NCI-H2196 (cell line): Measurements from ENCODE around the gene DIP2C.
"Not testable (repeated sequence)": the region's sequence is repeated elsewhere in the genome, so short reads cannot be mapped to it uniquely, and the experiment has no call there.

Experiments
- DNase-seq: peaks from one replicate; lab custom pipeline; 2025; ENCODE audit not compliant: unreplicated experiment; lab: John Stamatoyannopoulos, UW

The DIP2C gene

DNA sequence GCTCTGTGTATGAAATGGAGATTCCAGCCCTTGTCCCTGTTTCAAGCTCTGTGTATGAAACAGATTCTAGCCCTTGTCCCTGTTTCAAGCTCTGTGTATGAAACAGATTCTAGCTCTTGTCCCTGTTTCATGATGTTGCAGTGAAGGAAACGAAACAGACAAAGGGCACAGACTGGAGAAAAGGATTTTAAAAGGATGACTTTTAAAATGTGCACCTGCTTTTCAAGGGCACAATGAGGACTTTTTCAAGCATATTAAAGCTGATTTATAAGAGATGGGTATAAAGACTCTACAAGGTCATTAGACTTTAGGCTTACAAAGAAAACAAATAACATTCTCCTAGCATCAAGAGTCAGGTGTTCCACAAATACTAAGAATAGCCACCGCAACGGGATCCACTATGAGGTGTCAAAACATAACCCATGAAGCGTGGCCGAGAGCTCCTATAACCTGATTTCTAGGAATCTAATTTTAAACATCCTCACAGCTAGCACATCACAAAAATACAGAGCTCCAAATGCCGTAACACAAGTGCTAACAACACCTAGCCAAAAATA is 29.0 kb downstream of the DIP2C start:
- DNase-seq: no peak

DNA sequence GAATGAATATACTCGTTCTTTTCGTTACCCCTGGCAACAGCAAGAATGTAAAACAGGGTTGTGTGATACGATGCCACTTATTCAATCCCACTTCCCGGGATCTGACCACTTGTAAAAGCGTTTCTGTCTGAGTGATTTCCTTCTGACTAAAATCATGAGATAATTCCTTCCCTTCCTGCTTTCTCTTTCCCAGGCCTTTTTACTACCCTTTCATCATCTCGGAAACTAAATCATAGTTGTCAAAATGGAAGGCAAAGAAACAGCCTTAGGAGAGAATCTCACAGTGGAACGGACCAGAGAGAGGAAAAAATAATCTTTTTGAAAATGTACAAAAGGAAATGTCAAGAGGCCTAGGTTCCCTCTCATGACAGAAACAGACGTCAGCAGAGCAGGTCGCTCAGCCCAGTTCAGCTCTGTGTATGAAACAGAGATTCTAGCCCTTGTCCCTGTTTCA is 29.8 kb downstream of the DIP2C start:
- no peak for DNase-seq

DNA sequence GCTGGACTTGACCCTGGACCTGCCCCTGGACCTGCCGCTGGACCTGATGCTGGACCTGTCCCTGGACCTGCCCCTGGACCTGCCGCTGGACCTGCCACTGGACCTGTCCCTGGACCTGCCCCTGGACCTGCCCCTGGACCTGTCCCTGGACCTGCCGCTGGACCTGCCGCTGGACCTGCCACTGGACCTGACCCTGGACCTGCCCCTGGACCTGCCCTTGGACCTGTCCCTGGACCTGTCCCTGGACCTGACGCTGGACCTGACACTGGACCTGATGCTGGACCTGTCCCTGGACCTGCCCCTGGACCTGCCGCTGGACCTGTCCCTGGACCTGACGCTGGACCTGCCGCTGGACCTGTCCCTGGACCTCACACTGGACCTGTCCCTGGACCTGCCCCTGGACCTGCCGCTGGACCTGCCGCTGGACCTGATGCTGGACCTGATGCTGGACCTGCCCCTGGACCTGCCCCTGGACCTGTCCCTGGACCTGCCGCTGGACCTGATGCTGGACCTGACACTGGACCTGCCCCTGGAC is 31.6 kb downstream of the DIP2C start:
- not testable (repeated sequence) for DNase-seq

DNA sequence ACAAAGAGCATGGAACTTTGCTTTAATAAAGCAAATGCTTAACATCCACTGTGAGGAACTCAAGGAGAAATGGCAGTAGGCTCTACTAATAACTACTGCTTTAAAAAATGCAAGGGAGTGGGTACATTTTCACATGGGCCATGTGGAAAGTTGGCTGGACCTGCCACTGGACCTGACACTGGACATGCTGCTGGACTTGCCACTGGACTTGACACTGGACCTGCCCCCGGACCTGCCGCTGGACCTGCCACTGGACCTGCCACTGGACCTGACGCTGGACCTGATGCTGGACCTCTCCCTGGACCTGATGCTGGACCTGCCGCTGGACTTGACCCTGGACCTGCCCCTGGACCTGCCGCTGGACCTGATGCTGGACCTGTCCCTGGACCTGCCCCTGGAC is 32.6 kb downstream of the DIP2C start:
- DNase-seq: no peak

DNA sequence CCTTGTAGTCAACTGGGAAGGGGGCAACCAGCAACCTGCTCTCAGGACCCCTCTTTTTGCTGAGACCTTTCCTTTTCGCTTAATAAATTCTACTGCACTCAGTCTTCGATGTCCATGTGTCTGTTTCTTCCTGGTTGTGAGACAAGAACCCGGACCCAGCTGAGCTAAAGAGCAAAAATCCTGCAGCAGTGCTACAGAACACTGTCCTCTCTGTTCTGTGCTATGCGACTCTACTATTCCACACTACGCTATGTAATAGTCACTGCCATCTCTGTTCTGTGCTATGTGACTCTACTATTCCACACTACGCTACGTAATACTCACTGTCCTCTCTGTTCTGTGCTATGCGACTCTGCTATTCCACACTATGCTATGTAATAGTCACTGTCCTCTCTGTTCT is 34.3 kb downstream of the DIP2C start:
- no peak for DNase-seq

- DNase-seq: no peak
Observed at GRCh38 chr10:654647-654996, 34.8 kb downstream of the DIP2C start.

DNA sequence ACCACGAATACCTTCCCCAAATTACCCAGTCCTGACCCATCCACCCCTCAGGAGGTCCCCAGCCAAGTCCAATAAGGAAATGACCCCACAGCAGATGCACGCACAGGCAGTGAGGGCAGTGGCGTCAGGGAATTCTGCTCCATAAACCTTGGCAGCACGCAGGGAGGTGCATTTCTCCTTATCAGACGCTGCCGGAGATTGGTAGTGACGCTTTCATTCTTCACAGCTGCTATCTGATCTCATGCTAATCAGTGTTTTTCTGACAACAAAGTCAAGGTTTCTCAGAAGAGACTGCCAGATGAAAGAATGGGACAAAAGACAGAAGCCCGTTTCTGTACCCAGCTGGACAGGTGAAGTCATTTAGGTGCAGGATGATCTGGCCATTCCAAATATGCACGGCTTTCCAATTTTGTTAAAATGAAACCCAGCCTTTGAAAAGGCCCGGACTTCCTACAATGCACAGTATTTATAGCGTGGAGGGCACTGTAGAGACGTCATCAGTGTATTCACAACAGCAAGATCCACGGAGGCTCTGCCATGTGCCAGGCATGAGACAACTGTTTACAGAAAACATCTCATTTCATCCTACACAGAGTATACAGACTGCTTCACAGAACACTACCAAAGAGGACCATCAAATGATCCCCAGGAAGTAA is 35.3 kb downstream of the DIP2C start:
- no peak for DNase-seq

DNA sequence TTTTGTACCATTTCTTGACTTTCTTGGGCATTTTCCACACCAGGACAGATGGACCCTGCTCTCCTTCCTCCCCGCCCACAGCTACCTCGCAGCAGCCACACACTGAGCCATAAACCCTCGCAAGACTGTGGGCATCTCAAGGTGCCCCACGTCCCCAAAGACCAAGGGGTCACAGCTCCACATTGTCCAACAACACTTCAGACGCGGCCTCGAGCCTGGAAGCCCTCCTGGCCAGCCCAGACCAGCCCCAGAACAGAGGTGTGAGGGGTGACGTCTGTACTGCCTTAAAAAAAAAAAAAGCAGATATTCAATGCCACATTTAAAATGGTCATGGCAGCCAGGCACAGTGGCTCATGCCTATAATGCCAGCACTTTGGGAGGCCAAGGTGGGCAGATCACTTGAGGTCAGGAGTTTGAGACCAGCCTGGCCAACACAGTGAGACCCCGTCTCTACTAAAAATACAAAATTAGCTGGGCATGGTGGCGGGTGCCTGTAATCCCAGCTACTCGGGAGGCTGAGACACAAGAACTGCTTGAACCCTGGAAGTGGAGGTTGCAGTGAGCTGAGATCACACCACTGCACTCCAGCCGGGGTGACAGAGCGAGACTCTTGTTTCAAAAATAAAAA is 36.5 kb downstream of the DIP2C start:
- DNase-seq: not testable (repeated sequence)

DNA sequence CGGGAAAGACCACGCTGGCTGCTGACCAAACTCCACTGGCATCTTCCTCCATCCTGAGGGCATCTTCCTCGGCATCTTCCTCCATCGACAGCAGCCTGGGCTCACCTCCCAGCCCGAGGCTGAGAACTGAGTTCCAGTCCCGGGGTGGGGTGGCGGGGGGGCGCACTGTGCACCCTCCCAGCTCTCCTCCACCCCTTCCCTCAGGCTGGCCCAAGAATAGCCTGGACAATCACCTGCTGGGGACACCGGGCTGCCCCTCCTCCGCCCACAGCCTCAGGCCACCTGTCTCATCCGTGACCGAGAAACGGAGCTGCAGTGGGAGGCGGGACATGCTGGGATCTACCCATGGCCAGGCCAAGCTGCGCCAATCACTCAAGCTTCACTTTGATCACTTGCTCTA is 37.2 kb downstream of the DIP2C start:
- no peak for DNase-seq

DNA sequence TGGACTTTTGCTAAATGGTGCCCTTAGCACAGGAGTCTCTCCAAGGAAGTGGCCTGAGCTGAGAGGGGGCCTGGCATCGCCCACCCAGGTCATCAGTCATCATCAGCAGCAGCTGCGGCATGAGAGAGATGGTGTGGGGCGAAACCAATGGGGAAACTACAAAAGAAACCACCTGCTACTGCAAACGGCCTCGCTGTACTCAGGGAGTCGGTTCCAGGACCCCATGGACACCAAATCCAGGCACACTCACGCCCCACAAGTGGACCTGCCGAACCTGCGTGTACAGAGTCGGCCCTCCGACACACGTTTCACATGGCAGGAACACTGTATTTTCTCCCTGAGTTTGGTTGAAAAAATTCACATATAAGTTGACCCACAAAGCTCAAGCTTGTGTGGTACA is 37.8 kb downstream of the DIP2C start:
- no peak for DNase-seq

DNA sequence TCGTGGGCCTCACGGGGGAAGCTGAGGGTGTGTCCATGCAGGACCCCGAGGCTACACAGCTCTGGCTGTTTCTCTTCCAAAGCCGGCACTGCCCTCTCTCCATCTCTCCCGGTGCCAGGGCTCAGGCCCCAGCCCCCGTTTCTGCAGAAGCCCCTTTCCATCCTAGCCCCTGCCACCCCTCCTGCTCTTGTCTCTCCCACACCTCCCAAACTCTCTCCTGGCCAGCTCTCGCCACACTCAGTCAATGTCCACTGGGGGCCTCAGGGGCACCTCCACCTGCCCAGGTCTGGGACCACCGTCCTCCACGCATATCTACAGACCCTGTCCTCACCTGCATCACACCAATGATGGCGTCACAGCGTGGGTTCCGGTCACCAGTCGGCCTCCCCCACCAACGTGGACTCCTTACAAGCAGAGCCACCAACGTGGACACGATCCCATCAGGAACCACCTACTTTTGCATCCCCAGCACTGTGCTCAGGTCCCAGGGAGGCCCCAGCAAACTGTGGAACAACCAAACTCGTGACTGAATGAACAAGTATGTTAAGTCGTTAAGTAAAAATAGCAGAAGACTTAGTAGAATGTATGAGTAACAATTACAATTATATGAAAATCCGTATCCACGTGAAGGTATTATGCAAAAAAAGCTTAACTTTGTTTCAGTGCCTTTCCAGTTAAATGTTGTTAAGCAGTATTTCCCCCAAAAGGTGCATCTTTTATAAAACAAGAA is 38.4 kb downstream of the DIP2C start:
- no peak for DNase-seq

DNA sequence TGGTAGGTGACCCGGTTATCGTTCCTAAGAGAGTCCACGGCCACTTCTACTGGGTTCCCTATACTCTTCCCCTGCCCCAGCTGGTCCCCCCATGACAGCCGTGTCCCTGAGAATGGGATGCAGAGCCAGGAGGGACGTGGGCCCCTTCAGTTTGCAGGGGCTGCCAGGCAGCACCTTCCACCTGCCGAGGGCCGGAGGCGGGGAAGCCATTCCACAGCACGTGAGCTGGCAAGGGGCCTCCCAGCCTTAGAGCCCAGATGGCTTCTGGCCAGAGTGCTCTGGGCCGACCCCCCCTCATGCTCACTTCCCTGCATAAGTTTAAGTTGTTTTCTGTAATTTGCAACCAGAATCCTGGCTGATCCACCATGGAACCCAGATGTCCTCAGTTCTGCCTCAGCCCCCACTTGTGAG is 39.0 kb downstream of the DIP2C start:
- DNase-seq: no peak

GRCh38 chr10:649798-650440 is 39.5 kb downstream of the DIP2C start:
- DNase-seq: no peak

DNA sequence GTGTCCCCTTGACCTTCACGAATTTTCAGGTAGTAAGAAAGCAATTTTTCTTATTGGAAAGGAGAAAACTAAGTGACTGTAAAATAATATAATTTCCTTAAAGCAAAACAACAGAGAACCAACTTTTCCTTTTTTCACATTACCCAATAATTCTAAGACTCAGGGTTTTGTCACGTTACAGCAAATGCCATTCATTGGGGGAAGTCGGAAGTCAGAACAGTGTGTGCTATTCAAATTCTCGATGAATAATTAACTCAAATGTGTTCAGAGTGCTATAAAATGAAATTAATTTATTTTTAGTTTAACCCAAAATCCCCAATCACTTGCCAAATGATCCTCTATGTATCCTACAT is 40.0 kb downstream of the DIP2C start:
- DNase-seq: no peak

DNA sequence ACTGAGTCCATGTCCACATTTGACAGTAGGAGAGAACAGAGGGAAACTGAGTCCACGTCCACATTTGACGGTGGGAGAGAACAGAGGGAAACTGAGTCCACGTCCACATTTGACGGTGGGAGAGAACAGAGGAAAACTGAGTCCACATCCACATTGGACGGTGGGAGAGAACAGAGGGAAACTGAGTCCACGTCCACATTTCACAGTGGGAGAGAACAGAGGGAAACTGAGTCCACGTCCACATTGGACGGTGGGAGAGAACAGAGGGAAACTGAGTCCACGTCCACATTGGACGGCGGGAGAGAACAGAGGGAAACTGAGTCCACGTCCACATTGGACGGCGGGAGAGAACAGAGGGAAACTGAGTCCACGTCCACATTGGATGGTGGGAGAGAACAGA is 42.4 kb downstream of the DIP2C start:
- DNase-seq: not testable (repeated sequence)

DNA sequence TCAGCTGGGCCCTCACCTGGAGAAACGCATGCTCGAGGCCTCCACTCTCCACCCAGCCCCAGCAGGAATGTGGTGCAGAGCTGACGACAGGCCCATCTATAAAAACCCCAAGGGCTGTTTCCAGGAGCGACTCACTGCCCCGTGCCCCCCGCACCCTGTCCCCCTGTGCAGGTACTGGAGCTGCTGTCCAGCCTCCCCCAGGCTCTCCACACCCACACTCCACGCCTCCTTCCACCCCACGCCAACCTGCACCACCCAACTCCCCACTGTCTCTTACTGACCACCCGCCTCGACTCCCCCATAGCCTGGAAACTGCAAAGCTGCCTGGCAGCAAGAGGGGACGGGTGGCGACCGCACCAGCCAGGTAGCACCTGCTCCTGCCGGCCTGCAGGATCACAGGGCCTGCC is 43.3 kb downstream of the DIP2C start:
- no peak for DNase-seq

DNA sequence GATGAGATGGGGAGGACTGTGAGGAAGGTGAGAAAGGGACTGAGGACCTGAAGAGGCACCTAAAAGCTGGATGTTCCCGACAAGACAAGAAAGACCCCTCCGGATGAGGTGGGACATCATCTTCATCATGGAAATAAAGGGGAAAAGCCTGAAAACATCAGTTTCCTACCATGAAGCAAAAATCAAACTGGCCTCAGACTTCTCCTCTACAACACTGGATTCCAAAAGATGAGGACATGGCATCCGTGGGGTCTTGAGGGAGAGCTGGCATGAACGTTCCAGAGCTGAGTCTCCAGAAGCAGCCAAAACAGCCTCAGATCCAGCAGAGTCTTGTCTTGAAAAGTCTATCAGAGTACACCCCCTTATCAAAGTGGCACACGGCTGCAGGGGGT is 44.5 kb downstream of the DIP2C start:
- no peak for DNase-seq

- no peak for DNase-seq
Observed at GRCh38 chr10:644076-644942, 45.2 kb downstream of the DIP2C start.

- DNase-seq: no peak
Observed at GRCh38 chr10:642186-642890, 47.1 kb downstream of the DIP2C start.
